ENCODE measurements around the gene ADGRV1.
"Not testable (repeated sequence)": the region's sequence is repeated elsewhere in the genome, so short reads cannot be mapped to it uniquely, and the experiment has no call there.

ADGRV1 gene

DNA sequence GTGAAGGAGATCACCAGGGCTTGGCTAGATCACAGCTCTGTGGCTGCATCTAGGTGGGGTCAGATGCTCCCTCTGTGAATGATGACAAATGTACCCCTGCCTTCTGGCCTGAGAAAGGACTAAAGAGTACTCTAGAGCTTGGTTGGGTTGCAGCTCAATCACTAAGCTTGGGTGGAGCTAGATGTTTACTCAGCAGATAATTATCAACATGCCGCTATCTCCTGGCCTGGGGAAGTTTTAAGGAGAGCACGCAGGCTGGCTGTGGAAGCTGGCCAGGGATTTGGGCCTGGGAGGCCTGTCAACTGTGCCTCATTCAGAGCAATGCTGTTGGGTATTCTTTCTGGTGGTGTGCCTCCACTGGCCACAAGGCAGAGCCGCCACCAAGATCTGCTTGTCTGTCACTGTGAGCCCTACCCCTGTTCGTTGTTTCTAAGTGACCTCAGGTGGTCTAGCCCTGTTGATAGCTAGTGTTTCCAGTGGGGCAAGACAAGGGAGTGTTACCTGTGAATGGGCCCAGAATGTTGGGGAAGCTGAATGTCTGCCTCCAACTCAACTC is 181.7 kb downstream of the ADGRV1 start:
- DNase-seq (ENCODE audit: low read depth in 3 of 3): no peak

DNA sequence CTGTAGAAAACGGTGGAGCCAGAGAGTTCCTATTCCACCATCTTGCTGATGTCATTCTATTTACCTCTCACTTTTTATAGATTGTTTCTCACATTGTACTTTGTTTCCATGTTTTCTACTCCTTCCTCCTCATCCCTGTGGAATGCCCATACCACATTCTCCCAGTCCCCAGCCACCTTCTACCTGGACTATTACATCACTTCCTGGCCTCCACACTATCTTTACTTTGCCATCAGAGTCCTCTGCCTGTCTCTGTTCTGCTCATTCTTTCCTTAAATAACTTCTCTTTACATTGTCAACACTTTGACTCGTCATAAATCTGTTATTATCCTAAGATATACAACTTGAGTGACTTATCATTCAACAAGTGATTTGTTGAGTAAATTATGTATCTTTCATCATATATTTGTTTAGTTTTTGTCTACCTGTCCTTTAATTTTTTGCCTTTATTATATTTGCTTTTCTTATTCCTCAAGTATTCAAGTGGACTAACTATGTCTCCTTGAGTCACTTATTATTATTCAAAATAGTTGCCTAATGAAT is 182.5 kb downstream of the ADGRV1 start:
- DNase-seq (ENCODE audit: low read depth in 3 of 3): no peak

DNA sequence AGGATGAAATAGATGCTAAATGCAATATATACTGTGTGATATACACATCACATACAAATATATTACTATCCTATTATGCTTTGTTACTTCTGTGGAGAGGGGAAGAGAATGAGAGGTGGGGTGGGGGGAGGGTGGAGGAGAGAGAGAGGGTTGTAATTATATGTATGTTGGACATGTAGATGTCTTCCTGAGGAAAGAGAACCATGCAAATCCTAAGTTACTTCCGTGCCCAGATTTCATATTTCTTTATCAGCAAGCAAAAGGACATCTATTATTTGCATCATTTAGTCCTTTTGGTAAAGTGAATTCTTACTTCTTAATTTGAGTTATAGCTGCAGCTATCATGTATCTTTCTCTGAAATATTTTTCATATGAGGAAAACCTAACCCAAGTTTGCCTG is 187.5 kb downstream of the ADGRV1 start:
- no peak for DNase-seq (ENCODE audit: low read depth in 3 of 3)

DNA sequence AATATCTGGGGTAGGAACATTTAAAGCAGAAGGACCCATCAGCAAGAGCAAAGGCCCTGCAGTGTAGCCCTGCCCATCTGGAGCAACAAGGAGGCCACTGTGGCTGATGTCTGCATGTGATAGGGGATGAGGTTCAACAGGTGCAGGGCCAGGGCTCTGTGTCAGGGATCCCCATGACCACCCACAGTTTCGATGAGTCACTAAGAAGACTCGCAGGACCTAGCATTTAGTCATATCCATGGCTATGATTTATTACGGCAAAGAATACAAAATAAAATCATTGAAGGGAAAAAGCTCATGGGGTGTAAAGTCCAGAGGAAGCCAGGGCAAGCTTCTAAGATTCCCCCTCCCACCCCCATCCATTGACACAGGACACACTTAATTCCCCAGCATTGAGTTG is 188.6 kb downstream of the ADGRV1 start:
- DNase-seq (ENCODE audit: low read depth in 3 of 3): no peak

DNA sequence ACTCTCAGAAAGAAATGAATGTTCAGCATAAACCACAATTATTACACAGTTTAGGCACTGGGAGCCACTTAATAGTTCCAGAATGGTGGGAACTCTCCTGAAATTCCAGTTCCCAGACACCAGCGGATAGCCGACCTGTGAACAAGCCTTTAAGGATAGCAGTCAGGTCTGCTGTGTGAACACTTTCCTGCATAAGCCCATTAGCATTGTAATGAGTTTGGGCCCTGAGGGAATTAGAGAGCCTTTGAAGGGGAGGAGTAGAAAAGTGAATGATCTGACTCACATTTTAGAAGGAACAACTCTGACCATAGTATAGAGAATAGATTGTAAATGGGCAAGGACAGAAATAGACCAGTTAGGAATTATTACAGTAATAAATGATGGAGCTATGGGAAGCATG is 189.1 kb downstream of the ADGRV1 start:
- no peak for DNase-seq (ENCODE audit: low read depth in 3 of 3)

DNA sequence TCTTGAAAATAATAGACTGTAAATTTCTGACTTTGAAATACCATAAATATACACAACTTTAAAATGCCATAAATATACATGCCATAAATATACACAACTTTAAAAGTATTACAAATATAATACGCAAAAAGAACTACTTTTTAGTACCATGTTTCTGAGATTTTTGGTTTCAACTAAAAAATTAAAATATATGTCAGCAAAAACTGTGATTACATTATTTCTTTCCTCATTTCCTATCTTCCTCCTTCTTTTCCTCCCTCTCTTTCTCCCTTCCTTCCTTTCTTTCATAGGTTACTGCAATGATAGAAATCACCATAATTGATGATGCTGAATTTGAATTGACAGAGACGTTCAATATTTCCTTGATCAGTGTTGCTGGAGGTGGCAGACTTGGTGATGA is 200.5 kb downstream of the ADGRV1 start:
- no peak for DNase-seq (ENCODE audit: low read depth in 3 of 3)

DNA sequence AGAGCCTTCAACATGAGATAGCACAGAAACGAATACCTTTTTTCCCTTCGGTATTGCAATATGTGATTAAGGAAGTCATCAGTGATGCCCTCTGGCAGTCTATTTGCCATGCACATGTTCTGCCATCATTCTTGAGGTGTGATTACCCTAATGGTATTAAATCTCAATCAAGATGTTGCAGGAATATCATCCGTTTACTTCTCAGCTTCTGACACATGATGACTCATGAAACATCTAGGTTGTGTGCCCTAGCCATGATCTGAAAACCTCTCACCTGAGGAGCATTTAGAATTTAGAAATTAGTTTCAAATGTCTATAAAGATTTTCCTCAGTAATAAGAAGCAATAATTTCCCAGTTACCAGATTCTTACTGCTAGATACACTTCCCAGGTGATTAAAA is 209.1 kb downstream of the ADGRV1 start:
- no peak for DNase-seq (ENCODE audit: low read depth in 3 of 3)

DNA sequence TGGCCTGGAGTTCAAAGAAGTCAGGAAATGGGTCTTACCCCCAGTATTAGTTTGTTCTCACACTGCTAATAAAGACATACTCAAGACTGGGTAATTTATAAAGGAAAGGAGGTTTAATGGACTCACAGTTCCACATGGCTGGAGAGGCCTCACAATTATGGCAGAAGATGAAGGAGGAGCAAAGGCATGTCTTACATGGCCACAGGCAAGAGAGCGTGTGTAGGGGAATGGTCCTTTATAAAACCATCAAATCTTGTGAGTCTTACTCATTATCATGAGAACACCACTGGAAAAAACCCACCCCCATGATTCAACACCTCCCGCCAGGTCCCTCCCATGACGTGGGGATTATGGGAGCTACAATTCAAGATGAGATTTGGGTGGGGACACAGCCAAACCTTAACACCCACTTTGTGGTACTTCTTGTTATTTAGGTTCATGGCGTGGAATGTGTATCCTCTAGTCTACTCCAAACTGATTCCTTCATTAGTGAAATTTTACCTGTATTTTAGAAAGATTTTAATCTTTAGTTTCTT is 211.5 kb downstream of the ADGRV1 start:
- not testable (repeated sequence) for DNase-seq (ENCODE audit: low read depth in 3 of 3)

DNA sequence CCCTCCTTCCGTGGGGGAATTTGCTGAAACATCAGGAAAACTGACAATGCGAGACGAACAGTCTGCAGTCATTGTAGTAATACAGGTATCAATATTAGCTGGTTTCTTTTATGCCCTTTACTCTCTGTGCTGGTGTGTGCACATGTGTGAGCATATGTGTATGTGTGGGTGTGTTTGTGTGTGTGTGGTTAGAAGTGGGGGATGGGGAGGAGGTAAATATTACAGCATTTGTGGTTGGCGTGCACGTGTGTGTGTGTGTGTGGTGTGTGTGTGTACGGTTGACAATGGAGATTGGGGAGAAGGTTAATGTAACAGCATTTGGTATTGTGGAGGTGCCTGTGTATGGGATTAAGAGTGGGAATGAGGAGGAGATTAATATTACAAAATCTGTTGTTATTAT is 219.4 kb downstream of the ADGRV1 start:
- no peak for DNase-seq (ENCODE audit: low read depth in 3 of 3)

DNA sequence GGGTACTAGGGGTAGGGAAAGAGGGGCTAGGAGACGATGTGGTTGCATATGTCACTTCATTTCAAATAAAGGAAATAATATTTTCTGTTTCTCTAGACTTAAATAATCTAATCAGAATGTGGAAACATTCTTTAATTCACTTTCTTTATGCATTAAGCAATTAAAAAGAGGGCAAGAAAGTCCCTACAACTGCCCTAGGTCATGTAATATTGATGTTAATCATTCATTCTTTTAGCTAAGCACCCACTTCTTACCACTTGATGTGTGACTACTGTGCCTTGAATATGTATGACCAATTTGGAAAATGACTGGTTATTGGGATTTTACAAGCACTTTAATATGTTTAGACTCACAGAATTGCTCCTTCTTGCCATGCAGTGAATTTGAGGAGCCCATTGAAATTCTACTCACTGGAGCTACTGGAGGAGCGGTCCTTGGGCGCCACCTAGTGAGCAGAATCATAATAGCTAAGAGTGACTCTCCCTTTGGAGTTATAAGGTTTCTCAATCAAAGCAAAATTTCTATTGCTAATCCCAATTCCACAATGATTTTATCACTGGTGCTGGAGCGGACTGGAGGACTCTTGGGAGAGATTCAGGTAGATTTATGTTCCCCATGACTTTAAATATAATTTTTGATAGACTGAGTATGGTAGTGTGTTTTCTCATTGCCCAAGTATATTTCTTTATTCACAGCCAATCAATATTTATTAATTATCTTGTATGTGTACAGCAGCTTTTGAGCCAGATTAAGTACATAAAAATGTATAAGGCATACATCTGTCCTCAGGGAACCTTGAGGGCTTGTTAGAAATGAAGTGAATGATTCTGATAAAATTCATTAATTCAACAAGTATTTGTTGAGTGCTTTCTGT is 225.1 kb downstream of the ADGRV1 start:
- DNase-seq (ENCODE audit: low read depth in 3 of 3): peak; percentile 21 to 46 (median 27)

DNA sequence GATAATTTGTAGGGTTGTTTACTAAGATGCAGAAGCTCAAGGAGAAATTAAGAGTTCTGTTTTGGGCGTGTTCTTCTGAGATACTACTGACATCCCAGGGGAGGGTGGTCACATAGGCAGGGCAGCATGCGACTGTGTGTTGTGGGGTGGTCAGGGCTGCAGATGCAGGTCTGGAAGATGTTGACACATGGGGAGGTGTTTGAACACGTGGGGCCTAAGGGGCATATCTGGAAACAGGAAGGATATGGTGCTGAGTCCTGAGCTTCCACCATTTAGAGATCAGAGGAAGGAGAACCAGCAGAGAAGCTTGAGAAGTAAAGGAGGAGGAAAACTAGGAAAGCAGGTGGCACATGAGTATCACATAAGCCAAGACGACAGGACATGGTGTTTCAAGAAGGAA is 228.2 kb downstream of the ADGRV1 start:
- DNase-seq (ENCODE audit: low read depth in 3 of 3): no peak

DNA sequence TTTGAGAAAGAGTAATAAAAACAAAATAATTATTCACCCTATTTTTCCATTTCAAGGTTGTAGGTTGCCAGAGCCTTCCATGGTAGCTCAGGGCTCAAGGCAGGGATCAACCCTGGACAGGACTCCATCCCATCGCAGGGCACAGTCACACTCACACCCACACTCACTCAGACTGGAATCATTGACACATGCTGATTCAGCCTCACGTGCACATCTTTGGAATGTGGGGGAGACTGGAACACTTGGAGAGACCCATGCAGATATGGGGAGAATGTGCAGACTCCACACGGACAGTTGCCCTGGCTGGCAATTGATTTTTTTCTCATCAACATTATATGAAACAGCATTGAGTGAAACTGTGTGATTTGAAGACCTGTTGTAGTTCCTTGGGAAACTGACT is 234.1 kb downstream of the ADGRV1 start:
- DNase-seq (ENCODE audit: low read depth in 3 of 3): no peak

DNA sequence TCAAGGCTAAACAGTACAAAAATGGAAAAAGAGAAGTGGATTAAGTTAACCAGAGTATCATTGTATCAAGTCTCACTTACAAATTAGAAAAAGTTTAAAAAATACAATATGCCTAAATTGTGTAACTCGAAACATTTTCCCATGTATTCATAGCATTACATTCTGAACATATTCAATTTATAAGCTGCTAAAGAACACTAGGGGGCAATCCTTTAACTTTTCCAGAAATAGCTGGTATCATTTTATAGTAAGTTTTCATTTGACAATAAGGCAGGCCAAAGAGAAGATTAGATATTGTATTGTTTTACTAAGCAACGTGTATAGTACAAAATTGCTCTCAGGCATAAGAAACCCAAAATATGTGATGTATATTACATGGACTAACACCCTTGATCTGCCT is 234.6 kb downstream of the ADGRV1 start:
- DNase-seq (ENCODE audit: low read depth in 3 of 3): no peak

DNA sequence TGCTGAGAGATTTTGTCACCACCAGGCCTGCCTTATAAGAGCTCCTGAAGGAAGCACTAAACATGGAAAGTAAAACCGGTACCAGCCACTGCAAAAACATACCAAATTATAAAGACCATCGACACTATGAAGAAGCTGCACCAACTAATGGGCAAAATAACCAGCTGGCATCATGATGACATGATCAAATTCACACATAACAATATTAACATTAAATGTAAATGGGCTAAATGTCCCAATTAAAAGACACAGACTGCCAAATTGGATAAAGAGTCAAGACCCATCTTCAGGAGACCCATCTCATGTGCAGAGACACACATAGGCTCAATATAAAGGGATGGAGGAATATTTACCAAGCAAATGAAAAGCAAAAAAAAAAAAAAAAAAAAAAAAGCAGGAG is 238.3 kb downstream of the ADGRV1 start:
- not testable (repeated sequence) for DNase-seq (ENCODE audit: low read depth in 3 of 3)

DNA sequence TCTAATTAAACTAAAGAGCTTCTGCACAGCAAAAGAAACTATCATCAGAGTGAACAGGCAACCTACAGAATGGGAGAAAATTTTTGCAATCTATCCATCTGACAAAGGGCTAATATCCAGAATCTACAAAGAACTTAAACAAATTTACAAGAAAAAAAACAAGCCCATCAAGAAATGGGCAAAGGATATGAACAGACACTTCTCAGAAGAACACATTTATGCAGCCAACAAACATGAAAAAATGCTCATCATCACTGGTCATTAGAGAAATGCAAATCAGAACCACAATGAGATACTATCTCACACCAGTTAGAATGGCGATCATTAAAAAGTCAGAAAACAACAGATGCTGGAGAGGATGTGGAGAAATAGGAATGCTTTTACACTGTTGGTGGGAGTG is 241.5 kb downstream of the ADGRV1 start:
- DNase-seq (ENCODE audit: low read depth in 3 of 3): not testable (repeated sequence)

DNA sequence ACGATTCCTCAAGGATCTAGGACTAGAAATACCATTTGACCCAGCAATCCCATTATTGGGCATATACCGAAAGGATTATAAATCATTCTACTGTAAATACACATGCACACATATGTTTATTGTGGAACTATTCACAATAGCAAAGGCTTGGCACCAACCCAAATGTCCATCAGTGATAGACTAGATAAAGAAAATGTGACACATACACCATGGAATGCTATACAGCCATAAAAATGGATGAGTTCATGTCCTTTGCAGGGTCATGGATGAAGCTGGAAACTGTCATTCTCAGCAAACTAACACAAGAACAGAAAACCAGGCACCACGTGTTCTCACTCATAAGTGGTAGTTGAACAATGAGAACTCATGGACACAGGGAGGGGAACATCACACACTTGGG is 241.9 kb downstream of the ADGRV1 start:
- DNase-seq (ENCODE audit: low read depth in 3 of 3): not testable (repeated sequence)

DNA sequence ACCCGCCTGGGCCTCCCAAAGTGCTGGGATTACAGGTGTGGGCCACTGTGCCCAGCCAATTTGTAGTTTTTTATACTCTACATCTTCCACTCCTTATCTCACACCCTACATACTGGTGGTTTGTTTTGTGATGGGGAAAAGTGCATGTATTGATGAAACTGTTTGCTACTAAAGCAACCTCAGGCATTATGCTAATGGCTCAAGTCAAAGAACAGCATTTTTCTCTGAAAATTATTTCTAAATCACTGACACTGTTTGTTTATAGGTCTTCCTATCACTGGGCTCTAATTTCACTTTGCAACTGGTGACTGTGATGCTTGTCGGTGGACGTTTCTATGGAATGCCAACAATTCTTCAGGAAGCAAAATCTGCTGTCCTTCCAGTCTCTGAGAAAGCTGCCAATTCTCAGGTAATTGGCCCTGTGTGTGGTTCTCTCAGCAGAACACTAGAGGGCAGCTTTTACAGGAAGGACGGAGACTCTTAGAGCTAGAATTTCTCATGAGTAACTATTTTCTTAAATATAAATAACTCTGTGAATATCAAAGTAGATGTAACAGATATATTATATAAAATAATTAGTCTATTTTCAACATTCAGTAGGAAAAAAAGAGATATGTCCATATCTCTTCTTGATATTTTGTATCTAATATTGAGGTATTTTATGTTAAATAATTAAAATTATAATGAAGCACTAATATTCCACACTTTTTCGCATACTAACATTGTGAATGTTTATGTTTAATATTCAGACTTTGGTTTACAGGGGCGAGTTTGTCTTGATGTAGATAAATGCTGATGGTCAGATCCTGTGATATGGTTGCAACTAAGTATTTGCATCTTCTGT is 244.1 kb downstream of the ADGRV1 start:
- no peak for DNase-seq (ENCODE audit: low read depth in 3 of 3)

DNA sequence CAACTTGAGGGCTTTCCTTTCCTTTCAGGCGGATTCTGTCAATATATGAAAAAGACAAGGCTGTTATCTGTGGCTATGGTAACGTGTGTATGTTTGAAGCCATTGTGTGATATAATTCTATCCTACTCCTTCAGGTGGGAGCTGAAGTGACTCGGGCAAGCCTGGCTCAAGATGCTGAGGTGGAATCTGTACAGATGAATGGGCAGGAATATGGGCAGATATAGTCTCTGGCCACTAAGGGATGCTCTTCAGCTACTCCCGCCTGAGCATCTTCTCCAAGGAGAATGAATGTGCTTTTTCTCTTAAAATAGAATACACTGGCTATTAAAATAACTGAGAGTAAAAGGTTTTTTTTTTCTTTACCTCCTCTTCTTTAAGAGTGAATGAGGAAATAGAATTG is 244.8 kb downstream of the ADGRV1 start:
- DNase-seq (ENCODE audit: low read depth in 3 of 3): no peak

DNA sequence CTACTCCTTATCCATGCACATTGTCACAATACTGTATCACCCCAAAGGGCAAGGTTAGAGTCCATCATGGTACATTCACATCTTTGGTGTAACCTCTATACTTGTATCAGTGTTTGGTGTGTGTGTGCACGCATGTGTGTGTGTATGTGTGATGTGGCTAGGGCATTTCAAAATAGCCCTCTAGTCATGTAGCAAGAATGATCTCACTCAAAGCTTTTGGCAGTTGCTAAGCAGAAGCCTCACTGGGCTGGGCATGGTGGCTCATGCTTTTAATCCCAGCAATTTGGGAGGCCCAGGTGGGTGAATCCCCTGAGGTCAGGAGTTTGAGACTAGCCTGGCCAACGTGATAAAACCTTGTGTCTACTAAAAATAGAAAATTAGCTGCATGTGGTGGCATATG is 245.3 kb downstream of the ADGRV1 start:
- DNase-seq (ENCODE audit: low read depth in 3 of 3): no peak

DNA sequence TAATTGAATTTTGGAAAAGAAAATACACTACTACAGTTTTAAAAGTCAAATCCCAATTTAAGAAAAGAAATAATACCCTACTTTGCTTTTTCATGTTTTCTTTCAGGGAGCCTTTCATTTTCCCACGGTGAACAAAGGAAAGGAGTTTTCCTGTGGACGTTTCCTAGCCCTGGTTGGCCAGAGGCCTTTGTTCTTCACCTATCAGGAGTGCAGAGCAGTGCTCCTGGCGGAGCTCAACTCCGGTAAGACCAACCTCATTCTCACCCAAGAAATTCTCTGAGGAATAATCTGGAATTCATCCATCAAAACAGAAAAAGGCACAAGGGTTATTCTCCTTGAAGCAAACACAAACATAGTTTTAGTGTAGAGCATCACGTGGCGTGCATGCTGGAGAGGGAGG is 248.9 kb downstream of the ADGRV1 start:
- DNase-seq (ENCODE audit: low read depth in 3 of 3): no peak

DNA sequence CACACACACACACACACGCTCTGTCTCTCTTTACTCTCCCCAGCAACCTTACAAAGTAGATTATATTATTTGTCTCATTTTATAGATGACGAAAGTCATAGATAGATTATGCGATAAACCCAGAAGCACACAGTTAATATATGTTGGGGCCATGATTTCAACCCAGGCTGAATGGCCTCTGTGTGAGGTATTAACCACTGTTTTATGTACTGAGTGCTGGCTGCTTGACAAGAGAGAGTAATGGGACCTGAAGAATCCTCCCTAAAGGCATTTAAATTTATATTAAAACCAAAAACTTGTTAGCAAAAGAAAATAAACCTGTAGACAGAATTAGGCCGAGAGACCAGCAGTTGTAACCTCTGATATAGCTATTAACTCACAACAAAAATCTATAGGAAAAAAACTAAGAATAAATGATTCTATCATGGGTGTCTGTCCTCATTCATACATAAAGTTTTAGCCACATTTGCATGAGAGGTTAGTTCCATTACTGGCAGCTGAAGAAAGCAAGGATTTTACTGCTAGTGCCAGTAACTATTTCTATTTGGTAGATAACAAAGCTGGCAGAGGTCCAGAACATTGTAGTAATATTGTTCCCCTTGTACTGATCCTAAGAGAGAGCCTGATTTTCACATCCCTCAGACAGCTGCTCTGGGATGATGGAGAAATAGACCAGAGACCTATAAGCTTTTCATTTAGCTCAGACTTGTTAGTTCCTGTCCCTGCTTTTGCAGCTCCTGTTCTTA is 250.9 kb downstream of the ADGRV1 start:
- DNase-seq (ENCODE audit: low read depth in 3 of 3): no peak
